NCI-H2227 treated with DMSO at 0.1 percent for 48 hours (cell line): ENCODE results near the gene PCNT.

ENCODE experiments used
- DNase-seq: peaks from one replicate; lab custom pipeline; 2025; lab: John Stamatoyannopoulos, UW

PCNT gene

GRCh38 chr21:46482225-46482845, 158.4 kb downstream of the PCNT start:
- no peak for DNase-seq

- DNase-seq = no peak
Measured at GRCh38 chr21:46482846-46483231, 158.9 kb downstream of the PCNT start.

GRCh38 chr21:46483300-46484295, 159.6 kb downstream of the PCNT start:
- no peak for DNase-seq

- DNase-seq = no peak
Measured at GRCh38 chr21:46486481-46487126, 162.6 kb downstream of the PCNT start.

- no peak for DNase-seq
Measured at GRCh38 chr21:46489162-46489663, 165.3 kb downstream of the PCNT start.

- no peak for DNase-seq
Measured at GRCh38 chr21:46489800-46490199, 165.8 kb downstream of the PCNT start.

- no peak for DNase-seq
Measured at GRCh38 chr21:46491553-46491952, 167.6 kb downstream of the PCNT start.

- no peak for DNase-seq
Measured at GRCh38 chr21:46492851-46493250, 168.9 kb downstream of the PCNT start.

- no peak for DNase-seq
Measured at GRCh38 chr21:46493828-46494227, 169.9 kb downstream of the PCNT start.
